ENCODE results near the gene RGS17.
A peak's percentile ranks its signal among the peaks of the same experiment; 100 is the strongest.
"Not testable (repeated sequence)": the region's sequence is repeated elsewhere in the genome, so short reads cannot be mapped to it uniquely, and the experiment has no call there.

Gene RGS17

DNA sequence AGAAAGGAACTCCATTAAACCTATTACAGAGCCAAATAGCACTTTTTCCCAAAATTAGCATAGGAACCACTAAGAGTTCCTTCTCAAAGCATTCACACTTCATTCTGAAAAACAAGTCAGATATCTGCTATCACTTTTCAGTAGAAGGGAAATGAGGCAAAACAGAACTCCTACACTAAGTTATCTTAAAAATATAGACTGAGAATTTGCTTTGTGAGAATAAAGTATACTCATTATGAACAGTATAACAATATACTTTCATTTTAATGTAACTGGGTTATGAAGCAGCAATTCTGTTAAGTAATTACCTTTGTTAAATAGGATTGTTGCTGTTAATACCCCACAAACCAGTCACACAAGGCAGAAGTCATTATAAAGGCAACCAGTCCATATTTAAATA, 137.2 kb downstream of the RGS17 start:
- FAIRE-seq = no peak
- no peak for DNase-seq (ENCODE audit: low spot score)

DNA sequence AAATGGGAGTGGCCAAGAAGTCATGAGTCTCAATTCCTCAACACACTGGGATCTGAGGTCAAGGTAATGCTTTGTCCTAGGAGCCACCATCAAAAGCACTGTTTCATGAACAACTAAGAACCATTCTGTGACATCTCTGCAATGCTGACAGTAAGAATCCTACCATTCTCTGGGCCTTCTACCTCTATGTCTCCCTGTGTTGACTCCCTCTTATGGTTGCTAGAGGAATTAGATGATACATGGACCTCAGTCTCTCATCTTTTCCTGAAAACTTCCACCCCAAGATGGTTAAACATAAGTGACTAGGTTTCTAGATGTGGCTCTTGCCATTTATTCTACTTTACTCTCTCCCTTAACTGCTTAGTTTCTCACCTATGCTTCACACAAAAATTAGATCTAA, 137.7 kb downstream of the RGS17 start:
- DNase-seq (ENCODE audit: low spot score) (no peak), FAIRE-seq (no peak)

DNA sequence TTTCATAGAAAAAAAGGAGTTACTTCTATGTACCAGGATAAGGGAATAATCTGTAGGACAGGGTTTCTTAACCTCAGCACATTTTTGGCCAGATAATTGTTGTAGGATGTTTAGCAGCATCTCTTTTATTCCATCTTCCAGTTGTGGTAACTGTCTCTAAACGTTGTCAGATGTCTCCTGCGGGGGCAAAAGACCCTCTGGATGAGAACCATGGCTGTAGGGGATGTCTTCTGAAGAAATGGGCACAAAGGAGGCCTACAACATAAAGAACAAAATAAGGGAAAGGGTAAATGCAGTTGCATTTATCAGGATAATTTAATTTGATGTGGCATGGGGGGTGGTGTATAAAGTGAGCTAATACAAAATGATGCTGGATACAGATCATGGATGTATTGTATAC, 144.1 kb downstream of the RGS17 start:
- DNase-seq (ENCODE audit: low spot score) (no peak), FAIRE-seq (no peak)

DNA sequence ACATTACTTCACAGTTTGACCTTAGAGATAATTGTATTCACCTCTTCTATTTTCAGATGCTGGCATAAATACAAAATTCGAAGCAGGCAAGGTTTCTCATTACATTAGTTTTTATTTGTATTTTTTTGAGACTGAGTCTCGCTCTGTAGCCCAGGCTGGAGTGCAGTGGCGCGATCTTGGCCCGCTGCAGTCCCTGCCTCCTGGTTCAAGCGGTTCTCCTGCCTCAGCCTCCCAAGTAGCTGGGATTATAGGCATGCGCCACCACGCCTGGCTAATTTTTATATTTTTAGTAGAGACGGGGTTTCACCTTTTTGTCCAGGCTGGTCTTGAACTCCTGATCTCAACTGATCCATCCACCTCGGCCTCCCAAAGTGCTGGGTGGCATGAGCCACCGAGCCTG, 145.8 kb downstream of the RGS17 start:
- not testable (repeated sequence) for DNase-seq (ENCODE audit: low spot score); FAIRE-seq

DNA sequence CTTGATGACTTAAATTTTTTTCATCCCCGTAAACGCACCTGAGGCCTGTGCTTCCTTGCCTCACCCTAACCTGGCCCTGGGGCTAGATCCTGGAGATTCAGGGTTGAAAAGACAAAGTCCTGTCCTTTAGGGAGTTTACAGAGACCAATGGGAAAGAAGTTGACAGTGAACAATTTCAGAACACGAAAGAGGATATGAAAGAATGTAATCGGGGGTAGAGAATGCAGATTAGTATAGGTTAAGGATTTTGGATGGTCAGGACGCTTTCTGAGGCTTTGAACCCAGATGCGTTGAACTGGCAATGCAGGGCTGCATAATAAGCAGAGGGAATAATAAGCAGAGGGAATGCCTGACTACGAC, 146.6 kb downstream of the RGS17 start:
- FAIRE-seq (no peak), DNase-seq (ENCODE audit: low spot score) (no peak)

DNA sequence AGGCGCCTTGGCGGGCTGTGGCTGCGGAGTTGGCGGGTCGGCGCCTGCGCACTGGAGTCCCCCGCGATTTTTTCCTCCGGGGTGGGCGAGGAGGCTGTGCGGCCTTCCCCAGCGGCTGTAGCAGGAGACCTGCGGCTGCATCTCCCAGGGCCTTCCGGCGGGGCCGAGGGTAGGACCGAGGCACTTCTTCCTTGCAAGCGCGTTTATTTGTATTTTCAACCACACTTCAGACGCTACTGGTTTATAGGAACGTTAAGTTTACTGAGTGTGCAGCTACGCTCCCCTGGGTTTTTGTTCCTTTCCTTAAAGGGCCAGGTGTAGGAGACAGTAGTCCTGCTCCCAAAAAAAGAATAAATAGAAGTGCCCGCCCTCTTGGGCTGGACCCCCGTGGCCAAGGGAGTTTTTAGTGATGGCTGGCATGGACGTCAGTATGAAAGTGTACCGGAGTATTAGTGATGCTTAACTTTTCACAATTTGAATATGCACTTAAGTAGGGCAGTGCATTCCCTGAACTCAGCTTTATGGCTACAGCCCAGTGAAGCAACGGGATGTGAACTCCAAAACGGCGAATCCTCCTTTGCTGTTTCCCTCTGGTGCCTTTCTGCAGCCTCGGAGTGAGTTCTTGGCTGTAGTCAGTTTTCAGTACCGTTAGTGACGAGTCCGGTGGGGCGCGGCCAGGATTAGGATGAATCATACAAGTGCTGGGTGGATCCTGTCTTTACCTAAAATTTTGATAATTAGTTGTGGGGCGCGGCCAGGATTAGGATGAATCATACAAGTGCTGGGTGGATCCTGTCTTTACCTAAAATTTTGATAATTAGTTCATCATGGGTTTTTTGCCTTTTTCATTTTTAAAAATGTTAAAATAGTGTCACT, 147.2 kb downstream of the RGS17 start:
- FAIRE-seq (peak; percentile 80), DNase-seq (ENCODE audit: low spot score) (peak; percentile 55)

DNA sequence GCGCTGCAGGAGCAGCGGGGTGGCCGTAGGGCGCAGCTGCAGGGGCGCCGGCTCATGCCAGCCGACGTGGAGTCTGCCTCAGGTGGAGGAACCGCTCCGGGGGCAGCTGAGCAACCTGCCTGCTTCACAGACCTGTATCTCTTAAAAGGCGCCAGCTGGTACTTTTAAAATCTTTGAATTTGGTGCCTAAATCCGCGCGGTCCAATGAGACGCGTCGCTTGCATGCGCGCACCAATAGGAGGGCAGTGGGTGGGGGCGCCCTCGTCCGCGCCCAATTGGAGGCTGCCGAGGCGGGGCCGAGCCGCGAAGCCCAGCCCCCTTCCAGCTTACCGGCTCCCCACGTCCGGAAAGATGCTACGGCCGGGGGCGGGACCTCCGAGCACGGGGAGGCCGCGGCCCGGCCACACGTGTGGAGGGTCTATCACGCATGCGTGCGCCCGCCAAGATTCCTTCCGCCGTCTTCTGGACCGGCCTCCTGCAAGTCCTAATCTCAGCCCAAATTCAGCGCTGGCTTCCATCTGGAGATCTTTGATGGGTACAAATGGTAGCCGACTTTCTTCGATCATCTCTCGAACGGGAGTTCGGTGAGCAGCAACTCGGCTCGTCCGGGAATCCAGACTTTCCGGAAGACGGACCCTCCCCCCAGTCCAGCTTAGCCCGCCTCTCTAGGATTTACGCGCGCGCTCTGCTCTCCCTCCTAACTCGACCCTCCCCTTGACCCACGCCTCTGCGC, 148.0 kb downstream of the RGS17 start, which contains the start of gene FBXO5:
FBXO5 (minus strand) TSS at position 138 of the 733 bp plus-strand sequence; CDS start at position 56, 82 bp downstream.
- DNase-seq (ENCODE audit: low spot score) = peak; percentile 92
- FAIRE-seq = peak; percentile 65

DNA sequence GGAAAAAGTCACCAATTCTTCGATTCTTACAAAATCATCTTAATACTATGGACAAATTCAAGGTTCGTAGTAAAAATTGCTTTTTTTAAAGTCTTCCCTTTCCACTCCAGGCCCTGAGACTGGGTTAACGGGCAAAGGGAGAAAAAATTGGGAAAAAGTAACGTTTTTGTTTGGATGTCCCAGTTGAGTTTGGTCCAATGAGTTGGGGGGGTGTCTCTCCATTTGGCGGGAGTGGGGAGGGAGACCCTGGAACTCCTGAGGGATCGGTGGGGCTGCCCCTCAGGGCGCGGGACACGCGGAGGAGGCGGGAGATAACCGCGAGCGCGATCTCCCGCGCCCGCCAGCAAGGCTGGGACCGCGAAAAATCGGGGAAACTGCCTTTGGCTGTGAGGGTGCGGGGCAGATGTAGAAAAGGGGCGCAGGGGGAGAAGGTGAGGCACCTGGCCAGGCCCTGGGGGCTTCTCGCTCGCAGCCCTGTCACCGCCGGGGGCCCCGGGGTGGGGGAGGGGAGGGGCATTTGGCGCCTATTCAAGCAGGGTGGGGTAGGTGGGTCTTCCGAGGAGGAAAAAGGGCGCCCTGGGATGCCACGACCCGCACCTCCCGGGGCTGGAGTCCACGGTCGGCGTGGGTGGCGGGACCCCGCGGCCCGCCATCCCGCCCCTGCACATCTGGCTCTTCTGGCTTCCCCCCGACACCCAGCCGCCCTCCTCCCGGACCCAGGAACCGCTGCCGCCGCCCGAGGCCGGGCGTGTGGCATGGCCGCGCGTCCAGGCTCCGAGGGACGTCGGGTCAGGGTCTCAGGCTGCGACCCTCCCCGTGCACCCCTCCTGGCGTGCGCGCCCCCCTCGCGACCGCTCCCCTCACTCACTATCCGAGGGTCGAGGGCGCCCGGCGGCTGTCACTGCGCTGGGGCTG, 148.8 kb downstream of the RGS17 start:
- DNase-seq (ENCODE audit: low spot score) = no peak
- FAIRE-seq = no peak

DNA sequence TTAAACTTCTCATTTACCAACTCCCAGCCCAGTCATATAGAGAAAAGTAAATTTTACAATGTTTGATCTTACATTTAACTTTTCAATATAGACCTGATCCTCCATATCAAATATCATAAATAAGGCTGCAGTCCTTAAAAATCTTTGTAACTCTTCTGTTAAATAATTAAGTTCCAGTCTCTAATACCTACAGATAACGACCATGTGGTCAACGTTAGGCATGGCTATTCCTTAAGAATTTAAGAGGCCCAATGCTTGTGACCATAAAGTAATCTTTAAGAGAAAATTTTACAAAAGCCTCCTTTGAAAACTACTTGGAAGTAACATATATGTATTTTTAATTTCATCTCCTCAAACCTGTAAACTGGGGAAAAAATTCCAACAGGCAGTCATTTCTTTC, 149.9 kb downstream of the RGS17 start:
- FAIRE-seq = no peak
- DNase-seq (ENCODE audit: low spot score) = no peak

DNA sequence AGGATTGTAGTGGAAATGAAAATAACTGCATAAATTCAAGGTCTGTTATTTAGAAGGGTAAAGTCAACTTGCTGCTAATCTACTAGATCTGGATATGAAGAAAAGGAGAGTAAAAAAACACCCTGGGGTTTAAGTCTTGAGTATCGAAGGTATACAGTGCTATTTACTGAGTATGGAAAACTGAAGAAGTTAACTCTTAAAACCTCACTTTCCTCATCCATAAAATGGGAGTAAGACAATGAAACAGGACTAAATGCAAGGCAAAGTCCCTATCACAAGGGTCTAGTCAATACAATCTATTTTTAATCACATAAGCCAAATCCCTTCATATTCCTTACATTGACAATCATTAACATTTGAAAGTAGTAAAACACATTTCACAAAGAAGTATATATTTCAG, 150.4 kb downstream of the RGS17 start:
- FAIRE-seq (no peak), DNase-seq (ENCODE audit: low spot score) (no peak)

DNA sequence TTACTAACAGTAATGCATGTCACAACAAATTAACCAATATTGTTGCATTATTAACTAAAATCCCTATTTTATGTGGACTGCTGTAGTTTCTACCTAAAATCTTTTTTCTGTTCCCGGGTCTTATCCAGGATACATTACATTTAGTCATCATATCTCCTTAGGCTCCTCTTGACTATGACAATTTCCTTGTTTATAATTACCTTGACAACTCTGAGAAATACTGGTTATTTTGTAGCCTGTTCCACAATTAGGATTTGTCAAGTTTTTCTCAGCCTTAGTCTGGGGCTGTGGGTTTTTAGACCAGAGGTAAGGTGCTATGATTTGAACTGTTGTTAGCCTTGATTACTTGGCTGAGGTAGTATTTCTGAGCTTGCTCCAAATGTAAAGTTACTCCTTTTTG, 152.0 kb downstream of the RGS17 start:
- DNase-seq (ENCODE audit: low spot score) (no peak), FAIRE-seq (no peak)

DNA sequence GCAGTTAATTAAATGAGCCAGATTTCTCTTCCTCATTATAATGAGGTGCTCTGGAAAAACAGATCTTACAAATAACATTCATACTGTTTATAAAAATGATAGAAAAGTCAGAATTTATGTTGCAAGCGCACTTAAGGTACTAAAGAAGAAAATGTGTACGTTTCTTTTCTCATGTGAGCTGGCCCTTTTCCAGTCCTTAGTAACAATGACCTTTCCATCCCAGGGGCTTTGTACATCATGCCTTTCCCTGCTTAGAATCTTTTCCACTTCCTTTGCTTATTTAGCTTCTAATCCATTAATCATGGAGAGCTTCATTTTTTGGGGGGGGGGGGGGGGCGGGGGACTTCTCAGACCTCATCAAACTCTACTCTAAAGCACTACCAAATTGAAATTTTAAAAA, 153.0 kb downstream of the RGS17 start:
- DNase-seq (ENCODE audit: low spot score) (no peak), FAIRE-seq (no peak)

DNA sequence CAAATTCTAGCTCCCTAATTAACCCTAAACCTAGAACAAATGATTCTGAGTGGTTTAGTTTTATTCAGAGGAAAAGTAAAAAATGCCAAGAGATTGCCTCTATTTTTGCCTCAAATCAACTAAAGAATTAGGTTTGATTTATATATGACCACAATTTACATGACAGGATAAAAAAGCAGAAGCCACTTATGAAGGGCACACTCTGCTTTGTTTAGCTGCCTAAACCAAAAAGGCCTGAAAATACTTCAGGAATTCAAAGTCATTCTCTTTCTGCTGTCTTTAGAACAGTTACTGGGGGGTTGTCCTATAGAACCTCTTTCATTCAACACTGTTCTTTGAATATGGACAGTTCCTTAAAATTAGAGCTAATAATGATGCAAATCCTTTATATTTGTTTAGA, 153.5 kb downstream of the RGS17 start:
- DNase-seq (ENCODE audit: low spot score) = no peak
- FAIRE-seq = no peak

DNA sequence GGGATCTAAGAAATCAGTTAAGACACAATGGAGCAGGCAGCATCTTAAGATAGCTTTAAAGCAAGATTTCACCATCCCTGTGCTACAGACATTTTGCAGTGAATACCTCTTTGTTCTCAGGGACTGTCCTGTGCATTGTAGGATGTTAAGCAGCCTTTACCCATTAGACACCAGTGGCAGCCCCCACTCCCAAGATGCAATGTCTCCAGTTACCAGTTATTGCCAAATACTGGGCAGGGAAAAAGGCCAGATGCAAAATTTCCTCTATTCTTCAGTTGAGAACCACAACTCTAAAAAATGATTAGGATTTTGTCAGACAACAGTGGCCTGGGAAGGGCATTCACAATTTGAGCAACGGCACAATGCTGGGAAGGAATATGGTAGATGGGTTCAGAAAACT, 154.3 kb downstream of the RGS17 start:
- DNase-seq (ENCODE audit: low spot score) (no peak), FAIRE-seq (no peak)

DNA sequence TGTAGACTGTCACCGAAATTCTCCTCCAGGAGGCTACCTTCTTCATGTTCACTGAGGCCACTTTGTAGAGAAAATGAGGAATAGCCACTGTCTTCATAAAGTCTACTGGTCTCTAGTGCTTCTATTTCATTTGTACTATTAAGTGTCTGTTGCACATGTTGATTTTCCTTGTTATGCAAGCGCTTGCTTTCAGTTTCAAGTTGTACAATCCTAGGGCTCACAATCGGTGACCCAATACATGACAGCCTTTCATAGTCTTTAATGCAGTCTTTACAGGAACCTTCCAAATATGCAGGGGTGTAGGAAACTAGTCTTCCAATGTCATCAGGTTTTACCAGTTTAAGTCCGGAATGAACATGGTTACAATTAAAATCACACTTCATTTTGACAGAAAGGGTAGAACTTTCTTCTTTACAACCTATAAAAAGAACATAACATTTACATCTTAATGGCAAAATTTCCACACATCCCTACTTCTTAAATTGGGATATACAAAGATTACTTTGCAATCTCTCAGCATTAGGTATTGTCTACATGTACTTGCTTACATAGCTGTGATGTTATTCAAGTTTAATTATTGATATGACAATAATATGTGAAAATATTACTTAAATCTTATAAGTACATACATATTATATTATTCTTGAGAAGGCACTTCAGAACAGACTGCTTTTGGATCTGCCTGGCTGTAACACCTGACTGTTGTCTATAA, 155.7 kb downstream of the RGS17 start:
- DNase-seq (ENCODE audit: low spot score) = no peak
- no peak for FAIRE-seq

DNA sequence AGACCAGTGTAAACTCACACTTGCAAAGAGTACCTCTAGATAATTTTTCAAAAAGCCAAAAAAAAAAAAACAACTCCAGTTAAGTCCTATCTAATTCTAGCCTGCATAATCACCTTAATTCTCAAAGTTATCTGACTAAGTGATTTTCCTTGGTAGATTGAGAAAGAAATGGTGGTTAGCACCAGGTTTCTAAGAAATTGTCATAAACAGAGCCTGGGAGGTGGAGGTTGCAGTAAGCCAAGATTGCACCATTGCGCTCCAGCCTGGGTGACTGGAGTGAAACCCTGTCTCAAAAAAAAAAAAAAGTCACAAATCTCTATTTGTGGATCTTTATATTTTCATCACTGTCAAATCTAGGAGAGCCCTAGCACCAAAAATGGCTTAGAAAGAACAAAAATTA, 157.2 kb downstream of the RGS17 start:
- DNase-seq (ENCODE audit: low spot score) = no peak

DNA sequence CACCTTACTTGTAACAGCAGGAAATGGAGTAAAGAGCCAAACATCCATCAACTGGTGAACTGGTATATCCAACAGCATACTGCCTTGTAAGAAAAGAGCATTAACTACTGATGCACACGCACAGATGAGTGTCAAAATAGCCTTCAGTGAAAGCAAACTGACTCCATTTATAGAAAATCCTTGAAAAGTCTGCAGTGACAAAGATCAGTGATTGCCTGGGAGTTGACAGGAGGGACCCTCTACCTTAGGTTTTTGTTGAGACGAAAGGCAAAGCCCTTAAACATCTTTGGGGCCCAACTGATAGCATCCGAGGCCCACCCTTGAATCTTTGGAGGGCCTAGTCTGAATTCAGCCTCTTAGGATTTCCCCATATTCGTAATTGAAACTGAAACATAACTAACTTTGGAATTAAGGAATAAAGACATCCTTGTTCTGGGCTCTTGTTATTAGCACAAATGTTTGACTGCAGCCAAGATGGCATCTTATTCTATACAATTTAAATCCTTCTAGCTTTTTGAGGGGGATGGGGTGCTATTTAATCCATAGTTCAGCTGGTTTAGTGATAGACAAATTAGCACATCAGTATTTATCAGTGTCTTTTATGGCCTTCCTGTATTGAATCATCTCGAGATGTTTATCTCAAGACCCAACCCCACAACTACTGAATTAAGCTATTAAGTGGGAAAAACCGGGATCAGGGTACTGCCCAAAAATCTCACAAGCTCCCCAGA, 161.2 kb downstream of the RGS17 start:
- FAIRE-seq (no peak), DNase-seq (ENCODE audit: low spot score) (no peak)

More for the DNA sequence above, 157.2 kb downstream of the RGS17 start:
- FAIRE-seq = no peak

DNA sequence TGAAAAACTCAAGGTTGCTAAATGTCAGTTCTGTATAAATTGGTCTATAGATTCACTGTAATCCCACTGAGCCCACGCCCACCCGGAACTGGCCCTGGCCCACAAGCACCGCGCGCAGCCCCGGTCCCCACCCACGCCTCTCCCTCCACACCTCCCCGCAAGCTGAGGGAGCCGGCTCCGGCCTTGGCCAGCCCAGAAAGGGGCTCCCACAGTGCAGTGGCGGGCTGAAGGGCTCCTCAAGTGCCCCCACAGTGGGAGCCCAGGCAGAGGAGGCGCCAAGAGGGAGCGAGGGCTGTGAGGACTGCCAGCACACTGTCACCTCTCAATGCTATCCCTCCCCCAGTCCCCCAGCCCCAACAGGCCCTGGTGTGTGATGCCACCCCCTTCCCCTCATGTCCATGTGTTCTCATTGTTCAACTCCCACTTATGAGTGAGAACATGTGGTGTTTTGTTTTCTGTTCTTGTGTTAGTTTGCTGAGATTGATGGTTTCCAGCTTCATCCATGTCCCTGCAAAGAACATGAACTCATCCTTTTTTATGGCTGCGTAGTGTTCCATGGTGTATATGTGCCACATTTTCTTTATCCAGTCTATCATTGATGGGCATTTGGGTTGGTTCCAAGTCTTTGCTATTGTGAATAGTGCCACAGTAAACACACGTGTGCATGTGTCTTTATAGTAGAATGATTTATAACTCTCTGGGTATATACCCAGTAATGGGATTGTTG, 164.8 kb downstream of the RGS17 start:
- not testable (repeated sequence) for FAIRE-seq; DNase-seq (ENCODE audit: low spot score)

DNA sequence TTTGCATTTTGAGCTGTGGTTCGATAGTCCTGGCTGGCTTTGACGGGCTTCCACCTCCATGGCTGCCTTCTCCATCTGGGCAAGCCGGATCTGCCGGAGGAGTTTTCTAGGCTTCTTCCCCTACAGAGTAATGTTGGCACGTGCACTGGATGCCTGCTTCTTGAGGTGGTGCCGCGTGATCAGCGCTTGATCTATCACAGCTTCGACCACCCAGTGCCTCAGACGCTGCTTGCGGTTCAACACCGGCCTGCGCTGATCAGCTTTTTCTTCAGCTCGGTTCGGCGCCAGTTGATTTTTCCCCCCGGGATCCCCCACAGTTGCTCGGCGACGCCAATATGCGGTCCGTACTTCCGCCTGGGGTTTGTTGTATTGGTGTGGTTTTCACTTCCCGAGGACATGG, 171.7 kb downstream of the RGS17 start:
- no peak for DNase-seq (ENCODE audit: low spot score)
- FAIRE-seq = no peak

DNA sequence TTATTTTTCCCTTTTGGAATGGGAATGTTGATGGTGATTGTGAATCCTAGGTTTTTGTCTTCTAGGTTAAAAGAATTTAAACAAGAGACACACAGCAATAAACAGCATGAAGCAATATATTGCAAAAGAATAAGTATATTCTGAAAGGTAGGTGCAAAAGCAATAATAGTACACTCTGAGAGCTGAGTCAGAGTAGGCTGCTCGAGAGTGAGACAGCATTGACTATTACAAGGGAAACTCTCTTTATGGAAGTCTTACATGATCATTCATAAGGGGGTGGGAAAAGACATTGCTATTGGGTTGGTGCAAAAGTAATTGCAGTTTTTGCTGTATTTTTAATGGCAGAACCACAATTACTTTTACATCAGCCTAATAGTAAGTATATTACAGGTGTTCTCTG, 173.3 kb downstream of the RGS17 start:
- DNase-seq (ENCODE audit: low spot score) = no peak

More for the DNA sequence above, 173.3 kb downstream of the RGS17 start:
- FAIRE-seq = no peak
